ENCODE measurements around the gene STK39. TPM values are rescaled to one million over a fixed set of nuclear protein-coding genes. Genes with fewer than 3 reads are reported as not detected.

The STK39 gene
- polyA plus RNA-seq, 2 of the 4 experiments (the other 2 are of a cell fraction): 14.2 to 27.2 TPM

DNA sequence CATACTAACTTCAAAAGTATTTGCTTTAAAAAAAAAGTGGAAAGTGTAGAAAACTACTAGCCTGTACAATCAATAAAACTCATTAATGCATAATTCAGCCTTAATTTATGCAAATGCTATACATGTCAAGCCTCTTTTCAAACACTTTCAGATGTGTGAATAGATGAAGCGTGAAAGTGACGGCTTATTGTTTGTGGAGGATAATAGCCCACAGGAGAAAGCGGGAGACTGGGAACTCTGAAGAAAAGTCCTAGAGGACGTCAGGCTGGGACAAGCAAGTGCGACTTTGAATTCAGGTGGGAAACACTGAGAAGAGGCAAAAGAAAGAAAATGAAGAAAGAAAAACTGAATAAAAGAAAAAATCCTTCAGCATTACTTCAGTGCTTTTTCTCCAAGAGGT lies 108.5 kb downstream of the STK39 start:
- H3K9me3 ChIP-seq: no peaks in the 10 kb centered on the region
- no peak for ATAC-seq
- 91% methylated on average over 5 of the region's 5 CpGs for WGBS (ENCODE audit: missing lambda C conversion rate)
- peaks cover 10% of the 10 kb centered on the region for H3K4me1 ChIP-seq
- FAIRE-seq: no peak
- no peak for DNase-seq (ENCODE audit: low read depth in 1 of 2, low spot score in 1 of 2)
- H3K27ac ChIP-seq: no peak overlapping the region
- no peak overlapping the region for H3K4me3 ChIP-seq
- ChIA-PET CTCF (no interaction called here), POLR2A (no interaction called here)
- TF ChIP-seq, protein P1, sequence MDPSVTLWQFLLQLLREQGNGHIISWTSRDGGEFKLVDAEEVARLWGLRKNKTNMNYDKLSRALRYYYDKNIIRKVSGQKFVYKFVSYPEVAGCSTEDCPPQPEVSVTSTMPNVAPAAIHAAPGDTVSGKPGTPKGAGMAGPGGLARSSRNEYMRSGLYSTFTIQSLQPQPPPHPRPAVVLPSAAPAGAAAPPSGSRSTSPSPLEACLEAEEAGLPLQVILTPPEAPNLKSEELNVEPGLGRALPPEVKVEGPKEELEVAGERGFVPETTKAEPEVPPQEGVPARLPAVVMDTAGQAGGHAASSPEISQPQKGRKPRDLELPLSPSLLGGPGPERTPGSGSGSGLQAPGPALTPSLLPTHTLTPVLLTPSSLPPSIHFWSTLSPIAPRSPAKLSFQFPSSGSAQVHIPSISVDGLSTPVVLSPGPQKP (IDR thresholded peaks at IDR 0.05; ENCODE audit: low read depth, low read length): no peak
- TF ChIP-seq RARB (CRISPR knock-in tag; IDR thresholded peaks at IDR 0.05) (no peak), KDM5A (IDR thresholded peaks at IDR 0.05) (no peak), MAZ (IDR thresholded peaks at IDR 0.05; ENCODE audit: borderline replicate concordance, low read depth, low read length) (no peak), JUN (IDR thresholded peaks at IDR 0.05) (no peak), FOXS1 (CRISPR knock-in tag; IDR thresholded peaks at IDR 0.05) (no peak), BHLHE40 (IDR thresholded peaks at IDR 0.05; ENCODE audit: low read depth, low read length) (no peak), KDM1A (IDR thresholded peaks at IDR 0.05; ENCODE audit: low read depth) (no peak)
- TF ChIP-seq, protein P2, sequence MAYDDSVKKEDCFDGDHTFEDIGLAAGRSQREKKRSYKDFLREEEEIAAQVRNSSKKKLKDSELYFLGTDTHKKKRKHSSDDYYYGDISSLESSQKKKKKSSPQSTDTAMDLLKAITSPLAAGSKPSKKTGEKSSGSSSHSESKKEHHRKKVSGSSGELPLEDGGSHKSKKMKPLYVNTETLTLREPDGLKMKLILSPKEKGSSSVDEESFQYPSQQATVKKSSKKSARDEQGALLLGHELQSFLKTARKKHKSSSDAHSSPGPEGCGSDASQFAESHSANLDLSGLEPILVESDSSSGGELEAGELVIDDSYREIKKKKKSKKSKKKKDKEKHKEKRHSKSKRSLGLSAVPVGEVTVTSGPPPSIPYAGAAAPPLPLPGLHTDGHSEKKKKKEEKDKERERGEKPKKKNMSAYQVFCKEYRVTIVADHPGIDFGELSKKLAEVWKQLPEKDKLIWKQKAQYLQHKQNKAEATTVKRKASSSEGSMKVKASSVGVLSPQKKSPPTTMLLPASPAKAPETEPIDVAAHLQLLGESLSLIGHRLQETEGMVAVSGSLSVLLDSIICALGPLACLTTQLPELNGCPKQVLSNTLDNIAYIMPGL (CRISPR knock-in tag; IDR thresholded peaks at IDR 0.05; ENCODE audit: borderline replicate concordance): no peak
- TF ChIP-seq, protein P3, sequence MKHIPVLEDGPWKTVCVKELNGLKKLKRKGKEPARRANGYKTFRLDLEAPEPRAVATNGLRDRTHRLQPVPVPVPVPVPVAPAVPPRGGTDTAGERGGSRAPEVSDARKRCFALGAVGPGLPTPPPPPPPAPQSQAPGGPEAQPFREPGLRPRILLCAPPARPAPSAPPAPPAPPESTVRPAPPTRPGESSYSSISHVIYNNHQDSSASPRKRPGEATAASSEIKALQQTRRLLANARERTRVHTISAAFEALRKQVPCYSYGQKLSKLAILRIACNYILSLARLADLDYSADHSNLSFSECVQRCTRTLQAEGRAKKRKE (CRISPR knock-in tag; IDR thresholded peaks at IDR 0.05; ENCODE audit: low read depth): no peak
- TF ChIP-seq, protein P4, sequence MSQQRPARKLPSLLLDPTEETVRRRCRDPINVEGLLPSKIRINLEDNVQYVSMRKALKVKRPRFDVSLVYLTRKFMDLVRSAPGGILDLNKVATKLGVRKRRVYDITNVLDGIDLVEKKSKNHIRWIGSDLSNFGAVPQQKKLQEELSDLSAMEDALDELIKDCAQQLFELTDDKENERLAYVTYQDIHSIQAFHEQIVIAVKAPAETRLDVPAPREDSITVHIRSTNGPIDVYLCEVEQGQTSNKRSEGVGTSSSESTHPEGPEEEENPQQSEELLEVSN (IDR thresholded peaks at IDR 0.05; ENCODE audit: borderline replicate concordance, low read depth): no peak
- TF ChIP-seq, protein P5, sequence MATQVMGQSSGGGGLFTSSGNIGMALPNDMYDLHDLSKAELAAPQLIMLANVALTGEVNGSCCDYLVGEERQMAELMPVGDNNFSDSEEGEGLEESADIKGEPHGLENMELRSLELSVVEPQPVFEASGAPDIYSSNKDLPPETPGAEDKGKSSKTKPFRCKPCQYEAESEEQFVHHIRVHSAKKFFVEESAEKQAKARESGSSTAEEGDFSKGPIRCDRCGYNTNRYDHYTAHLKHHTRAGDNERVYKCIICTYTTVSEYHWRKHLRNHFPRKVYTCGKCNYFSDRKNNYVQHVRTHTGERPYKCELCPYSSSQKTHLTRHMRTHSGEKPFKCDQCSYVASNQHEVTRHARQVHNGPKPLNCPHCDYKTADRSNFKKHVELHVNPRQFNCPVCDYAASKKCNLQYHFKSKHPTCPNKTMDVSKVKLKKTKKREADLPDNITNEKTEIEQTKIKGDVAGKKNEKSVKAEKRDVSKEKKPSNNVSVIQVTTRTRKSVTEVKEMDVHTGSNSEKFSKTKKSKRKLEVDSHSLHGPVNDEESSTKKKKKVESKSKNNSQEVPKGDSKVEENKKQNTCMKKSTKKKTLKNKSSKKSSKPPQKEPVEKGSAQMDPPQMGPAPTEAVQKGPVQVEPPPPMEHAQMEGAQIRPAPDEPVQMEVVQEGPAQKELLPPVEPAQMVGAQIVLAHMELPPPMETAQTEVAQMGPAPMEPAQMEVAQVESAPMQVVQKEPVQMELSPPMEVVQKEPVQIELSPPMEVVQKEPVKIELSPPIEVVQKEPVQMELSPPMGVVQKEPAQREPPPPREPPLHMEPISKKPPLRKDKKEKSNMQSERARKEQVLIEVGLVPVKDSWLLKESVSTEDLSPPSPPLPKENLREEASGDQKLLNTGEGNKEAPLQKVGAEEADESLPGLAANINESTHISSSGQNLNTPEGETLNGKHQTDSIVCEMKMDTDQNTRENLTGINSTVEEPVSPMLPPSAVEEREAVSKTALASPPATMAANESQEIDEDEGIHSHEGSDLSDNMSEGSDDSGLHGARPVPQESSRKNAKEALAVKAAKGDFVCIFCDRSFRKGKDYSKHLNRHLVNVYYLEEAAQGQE (IDR thresholded peaks at IDR 0.05): no peak
- no peak overlapping the region for H3K4me2 ChIP-seq

DNA sequence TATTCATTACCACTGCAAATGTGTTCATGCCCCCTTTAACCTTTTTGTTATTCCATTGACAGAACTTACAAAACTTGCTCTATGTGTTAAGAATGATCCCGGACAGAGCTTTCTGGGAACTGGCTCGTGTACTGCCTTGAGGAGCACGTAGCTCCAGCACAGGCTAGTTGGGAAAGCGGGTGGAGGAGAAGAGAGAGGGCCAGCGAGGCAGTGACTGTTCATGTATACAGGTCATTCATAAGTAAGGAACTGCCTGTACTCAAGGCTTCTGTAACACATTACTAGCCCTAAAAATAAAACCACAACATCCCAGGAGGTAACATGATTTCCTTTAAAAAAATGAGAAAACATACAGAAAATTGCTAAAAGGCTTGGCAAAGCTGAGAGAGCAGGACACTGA lies 109.0 kb downstream of the STK39 start:
- TF ChIP-seq CHD2 (IDR thresholded peaks at IDR 0.05; ENCODE audit: low read length, partially characterized antibody): no peak
- TF ChIP-seq, protein P4 (IDR thresholded peaks at IDR 0.05; ENCODE audit: borderline replicate concordance, low read depth): no peak
- no peak for TF ChIP-seq POLR2AphosphoS2 (conservative IDR thresholded peaks at IDR 0.05; ENCODE audit: low read length)
- no peak for TF ChIP-seq FOSL2 (IDR thresholded peaks at IDR 0.05)
- TF ChIP-seq FOSL2 (CRISPR knock-in tag; IDR thresholded peaks at IDR 0.05): no peak
- TF ChIP-seq, protein P6, sequence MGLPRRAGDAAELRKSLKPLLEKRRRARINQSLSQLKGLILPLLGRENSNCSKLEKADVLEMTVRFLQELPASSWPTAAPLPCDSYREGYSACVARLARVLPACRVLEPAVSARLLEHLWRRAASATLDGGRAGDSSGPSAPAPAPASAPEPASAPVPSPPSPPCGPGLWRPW (IDR thresholded peaks at IDR 0.05): no peak
- no peak for TF ChIP-seq HOXB5 (CRISPR knock-in tag; IDR thresholded peaks at IDR 0.05)
- TF ChIP-seq NPAS2 (CRISPR knock-in tag; IDR thresholded peaks at IDR 0.05; ENCODE audit: borderline replicate concordance): no peak
- TF ChIP-seq SMC3 (IDR thresholded peaks at IDR 0.05): no peak
- TF ChIP-seq KDM1A (IDR thresholded peaks at IDR 0.05; ENCODE audit: low read depth): no peak
- no peak for TF ChIP-seq TP53 (CRISPR knock-in tag; IDR thresholded peaks at IDR 0.05)
- TF ChIP-seq, protein P2 (CRISPR knock-in tag; IDR thresholded peaks at IDR 0.05; ENCODE audit: borderline replicate concordance): no peak
- no peak for TF ChIP-seq PHF8 (IDR thresholded peaks at IDR 0.05; ENCODE audit: borderline replicate concordance, low read depth)
- TF ChIP-seq, protein P7, sequence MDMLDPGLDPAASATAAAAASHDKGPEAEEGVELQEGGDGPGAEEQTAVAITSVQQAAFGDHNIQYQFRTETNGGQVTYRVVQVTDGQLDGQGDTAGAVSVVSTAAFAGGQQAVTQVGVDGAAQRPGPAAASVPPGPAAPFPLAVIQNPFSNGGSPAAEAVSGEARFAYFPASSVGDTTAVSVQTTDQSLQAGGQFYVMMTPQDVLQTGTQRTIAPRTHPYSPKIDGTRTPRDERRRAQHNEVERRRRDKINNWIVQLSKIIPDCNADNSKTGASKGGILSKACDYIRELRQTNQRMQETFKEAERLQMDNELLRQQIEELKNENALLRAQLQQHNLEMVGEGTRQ (IDR thresholded peaks at IDR 0.05): no peak
- no peak for ATAC-seq
- POLR2A ChIA-PET: no interaction called here
- whole genome bisulfite sequencing (ENCODE audit: missing lambda C conversion rate): 93% methylated on average over 5 of the region's 5 CpGs
- no peak overlapping the region for H3K27ac ChIP-seq
- H3K4me1 ChIP-seq: peaks cover 10% of the 10 kb centered on the region
- H3K4me3 ChIP-seq: no peak overlapping the region
- H3K9me3 ChIP-seq: no peaks in the 10 kb centered on the region
- DNase-seq (ENCODE audit: low read depth in 1 of 2, low spot score in 1 of 2): no peak
- no peak overlapping the region for H3K4me2 ChIP-seq
- FAIRE-seq: no peak
- CTCF ChIA-PET: no interaction called here

Measured in A549 (cell line).